K562 (cell line): ENCODE measurements around the gene DAGLB. TPM values are rescaled to one million over a fixed set of nuclear protein-coding genes. Genes with fewer than 3 reads are reported as not detected.

ENCODE experiments used
- ARHGAP35 ChIP-seq: fragments of 450-650 bp; IDR thresholded peaks from 2 replicates; pipeline ENCODE4 v1.6.1; 2018; ENCODE audit not compliant: partially characterized antibody
- CHCHD3 ChIP-seq: fragments of 250-450 bp; sonication (Bioruptor Pico); IDR thresholded peaks from 2 replicates; pipeline ENCODE4 v2.1.2; 2022; ENCODE audit warnings: mild to moderate bottlenecking
- E2F6 ChIP-seq, 2 experiments: IDR thresholded peaks; 2 replicates each; pipeline ENCODE4 v1.6.1; 2011; ENCODE audit warnings: borderline replicate concordance in 1 of 2, control low read depth in 1 of 2, low read depth in 1 of 2, low read length in 1 of 2, mild to moderate bottlenecking in 1 of 2, mixed read lengths in 1 of 2, moderate library complexity in 1 of 2; ENCODE audit not compliant: insufficient read depth in 1 of 2, insufficient read length in 1 of 2, poor library complexity in 1 of 2, severe bottlenecking in 1 of 2; ENCODE audit errors: extremely low read depth in 1 of 2
- E4F1 ChIP-seq: fragments of 250-450 bp; sonication (Bioruptor Pico); IDR thresholded peaks from 2 replicates; pipeline ENCODE4 v1.5.0; 2021; ENCODE audit warnings: mild to moderate bottlenecking, borderline replicate concordance
- FOS ChIP-seq: IDR thresholded peaks from 3 replicates; pipeline ENCODE4 v1.6.1; 2011; ENCODE audit not compliant: insufficient read length; ENCODE audit errors: extremely low read depth
- GATA2 ChIP-seq: sonication (generic); formaldehyde crosslinking; IDR thresholded peaks from 2 replicates; pipeline ENCODE4 v1.4.0; 2020; ENCODE audit warnings: mild to moderate bottlenecking, missing genetic modification reagents
- MEIS2 ChIP-seq: fragments of 450-650 bp; IDR thresholded peaks from 2 replicates; pipeline ENCODE4 v1.6.1; 2014; ENCODE audit warnings: mild to moderate bottlenecking; ENCODE audit not compliant: partially characterized antibody
- NR2F6 ChIP-seq: fragments of 450-650 bp; formaldehyde crosslinking; IDR thresholded peaks from 2 replicates; pipeline ENCODE4 v1.4.0; 2020; ENCODE audit warnings: mild to moderate bottlenecking
- PML ChIP-seq: IDR thresholded peaks from 2 replicates; pipeline ENCODE4 v1.6.1; 2012; ENCODE audit warnings: low read length, inconsistent platforms
- POLR2B ChIP-seq: fragments of 450-650 bp; IDR thresholded peaks from 2 replicates; pipeline ENCODE4 v1.6.1; 2018; ENCODE audit warnings: low read depth; ENCODE audit not compliant: partially characterized antibody
- RBM14 ChIP-seq: fragments of 200-400 bp; formaldehyde crosslinking; IDR thresholded peaks from 2 replicates; pipeline ENCODE4 v1.6.1; 2018; ENCODE audit warnings: low read depth, mild to moderate bottlenecking, low read length, moderate library complexity, borderline replicate concordance; ENCODE audit not compliant: insufficient read depth
- SMAD2 ChIP-seq: fragments of 150-350 bp; IDR thresholded peaks from 2 replicates; pipeline ENCODE4 v1.6.1; 2014; ENCODE audit warnings: low read depth, mild to moderate bottlenecking, low read length
- TCF7L2 ChIP-seq: fragments of 150-350 bp; IDR thresholded peaks from 2 replicates; pipeline ENCODE4 v1.6.1; 2016; ENCODE audit warnings: low read depth, mild to moderate bottlenecking, low read length, moderate library complexity
- THRA ChIP-seq: fragments of 450-650 bp; IDR thresholded peaks from 2 replicates; pipeline ENCODE4 v1.6.1; 2017; ENCODE audit warnings: mild to moderate bottlenecking, moderate library complexity
- TOE1 ChIP-seq, 2 experiments: fragments of 450-650 bp in 1 of 2; sonication (generic) in 1 of 2; formaldehyde crosslinking in 1 of 2; IDR thresholded peaks; 2 replicates each; pipeline versions ENCODE4 v1.7.1 to v1.8.0; 2016 to 2022; ENCODE audit warnings: borderline replicate concordance in 2 of 2, mild to moderate bottlenecking in 2 of 2, antibody characterized with exemption in 1 of 2, inconsistent platforms in 1 of 2, low read depth in 1 of 2, missing genetic modification reagents in 1 of 2, moderate library complexity in 1 of 2
- ZBTB26 ChIP-seq: fragments of 450-650 bp; formaldehyde crosslinking; IDR thresholded peaks from 2 replicates; pipeline ENCODE4 v1.4.0; 2022; ENCODE audit warnings: missing genetic modification characterization
- ZC3H4 ChIP-seq: sonication (generic); formaldehyde crosslinking; IDR thresholded peaks from 2 replicates; pipeline ENCODE4 v1.9.0; 2021; ENCODE audit warnings: missing genetic modification reagents, borderline replicate concordance
- ZNF124 ChIP-seq: sonication (generic); formaldehyde crosslinking; IDR thresholded peaks from 2 replicates; pipeline ENCODE4 v1.8.1; 2022; ENCODE audit warnings: missing genetic modification reagents
- ZNF197 ChIP-seq: fragments of 200-800 bp; sonication (Bioruptor generic); IDR thresholded peaks from 2 replicates; pipeline ENCODE4 v1.6.1; 2016; ENCODE audit warnings: low read depth, missing genetic modification characterization, missing compliant biosample characterization
- ZNF316 ChIP-seq: fragments of 450-650 bp; IDR thresholded peaks from 2 replicates; pipeline ENCODE4 v1.6.1; 2016
- ZNF408 ChIP-seq: fragments of 250-450 bp; sonication (Bioruptor Pico); IDR thresholded peaks from 2 replicates; pipeline ENCODE4 v1.4.0; 2020; ENCODE audit warnings: low read depth, mild to moderate bottlenecking, moderate library complexity
- ZNF695 ChIP-seq: fragments of 450-650 bp; formaldehyde crosslinking; IDR thresholded peaks from 2 replicates; pipeline ENCODE4 v1.4.0; 2020; ENCODE audit warnings: mild to moderate bottlenecking, moderate library complexity
- polyA plus RNA-seq, 8 experiments: library from polyadenylated mRNA; depleted of rRNA in 4 of 8; stranded (reverse) in 5 of 8; unstranded in 3 of 8; fragments of >200 nt; fragmentation: Nextera tagmentation in 2 of 8; fragmentation: Illumina TruSeq in 1 of 8; extraction: Ambion mirVana in 2 of 8; extraction: Trizol in 1 of 8; gene quantifications; 2 replicates each; pipeline versions ENCODE4 v1.2.1 to v1.2.3, GENCODE V29; 2011 to 2014; ENCODE audit warnings: inconsistent platforms in 1 of 8, missing spikeins in 1 of 8
- total RNA-seq, 7 experiments: library from RNA; depleted of rRNA in 6 of 7; stranded (reverse); fragments of >200 nt in 6 of 7; fragmentation: Illumina TruSeq in 2 of 7; extraction: Trizol in 2 of 7; gene quantifications; 2 replicates each; pipeline versions ENCODE4 v1.2.1 to v1.2.3, GENCODE V29; 2011 to 2021; ENCODE audit warnings: low replicate concordance in 1 of 7

The DAGLB gene
- total and polyA plus RNA-seq, 9 of the 15 experiments (the other 6 are each of a cell fraction or from before 2014, with no cell fraction given), result 0.92 to 16.4 (median 9.3) TPM

- TF ChIP-seq TOE1 (IDR thresholded peaks at IDR 0.05; ENCODE audit: borderline replicate concordance) (0 out of 2 replicates have a peak, but pooled peaks have one; percentile 53), TOE1 (CRISPR knock-in tag; IDR thresholded peaks at IDR 0.05; ENCODE audit: borderline replicate concordance, low read depth) (no peak), NR2F6 (no peak), E2F6 (IDR thresholded peaks at IDR 0.05; ENCODE audit: borderline replicate concordance in 1 of 2, extremely low read depth in 1 of 2, insufficient read depth in 1 of 2, insufficient read length in 1 of 2, low read depth in 1 of 2, low read length in 1 of 2, poor library complexity in 1 of 2, severe bottlenecking in 1 of 2) (no peak), ZNF695 (CRISPR knock-in tag) (no peak), PML (peak; percentile 97), TCF7L2 (no peak), ZBTB26 (CRISPR knock-in tag) (no peak), GATA2 (CRISPR knock-in tag) (peak; percentile 97), ZNF316 (peak; percentile 85), ZC3H4 (CRISPR knock-in tag) (no peak), E4F1 (CRISPR knock-in tag) (no peak), RBM14 (no peak), THRA (no peak), ZNF408 (CRISPR knock-in tag) (no peak), CHCHD3 (CRISPR knock-in tag) (no peak), ZNF197 (CRISPR knock-in tag) (peak; percentile 97), MEIS2 (no peak), ZNF124 (no peak), POLR2B (no peak), FOS (no peak), SMAD2 (no peak), ARHGAP35 (no peak)
Measured at GRCh38 chr7:6451224-6451705, 3.5 kb upstream of the DAGLB start (continued).
